IMR-90 (cell line): ENCODE results near the gene FOCAD.

Source experiments
- CEBPB ChIP-seq: IDR thresholded peaks from 2 replicates; pipeline ENCODE4 v1.6.1; 2012; ENCODE audit warnings: low read depth, low read length, improper control_type of control experiment
- CHD1 ChIP-seq: IDR thresholded peaks from 2 replicates; pipeline ENCODE4 v1.6.1; 2012; ENCODE audit warnings: low read depth, low read length, improper control_type of control experiment
- CTCF ChIP-seq: conservative IDR thresholded peaks from 2 replicates; pipeline ENCODE4 v1.5.1; 2012; ENCODE audit warnings: mild to moderate bottlenecking, low read depth, low read length, improper control_type of control experiment
- ELK1 ChIP-seq: fragments of 150-350 bp; IDR thresholded peaks from 2 replicates; pipeline ENCODE4 v1.6.1; 2016; ENCODE audit warnings: low read depth, mild to moderate bottlenecking, low read length, moderate library complexity, borderline replicate concordance
- MAFK ChIP-seq: IDR thresholded peaks from 2 replicates; pipeline ENCODE4 v1.6.1; 2012; ENCODE audit warnings: low read depth, low read length, improper control_type of control experiment
- NFE2L2 ChIP-seq: fragments of 150-350 bp; IDR thresholded peaks from 2 replicates; pipeline ENCODE4 v1.6.1; 2016; ENCODE audit warnings: low read depth, mild to moderate bottlenecking, low read length
- POLR2A ChIP-seq: IDR thresholded peaks from 2 replicates; pipeline ENCODE4 v1.6.1; 2012; ENCODE audit warnings: mild to moderate bottlenecking, low read depth, low read length
- RAD21 ChIP-seq: IDR thresholded peaks from 2 replicates; pipeline ENCODE4 v1.6.1; 2012; ENCODE audit warnings: low read length, improper control_type of control experiment
- RCOR1 ChIP-seq: IDR thresholded peaks from 2 replicates; pipeline ENCODE4 v1.6.1; 2012; ENCODE audit warnings: mild to moderate bottlenecking, low read length, improper control_type of control experiment; ENCODE audit not compliant: insufficient replicate concordance
- RFX5 ChIP-seq: IDR thresholded peaks from 2 replicates; pipeline ENCODE4 v1.8.0; 2012; ENCODE audit warnings: low read depth, mild to moderate bottlenecking, low read length, moderate library complexity
- SMC3 ChIP-seq: fragments of 150-350 bp; IDR thresholded peaks from 2 replicates; pipeline ENCODE4 v1.6.1; 2016; ENCODE audit warnings: low read depth, mild to moderate bottlenecking, antibody characterized with exemption, low read length, moderate library complexity

- TF ChIP-seq POLR2A (no peak), CTCF (no peak), SMC3 (no peak), RAD21 (no peak), CEBPB (no peak), MAFK (no peak), NFE2L2 (no peak), RCOR1 (no peak), CHD1 (no peak), ELK1 (no peak), RFX5 (no peak)
Observed at GRCh38 chr9:20944507-20944906, 260.4 kb downstream of the FOCAD start.
